OCI-LY1 (cell line): ENCODE results near the gene TCTN2.

Experiments used
- EZH2 ChIP-seq: fragments of 200-600 bp; sonication (generic), shearing (Covaris generic); IDR thresholded peaks from 2 replicates; pipeline ENCODE4 v1.8.0; 2017; ENCODE audit warnings: borderline replicate concordance, mixed run types, mild to moderate bottlenecking, antibody characterized with exemption, low read length, moderate library complexity, mixed read lengths
- TF ChIP-seq, protein P1 (sequence below): fragments of 200-600 bp; sonication (generic), shearing (Covaris generic); IDR thresholded peaks from 2 replicates; pipeline ENCODE4 v1.5.1; 2017; ENCODE audit warnings: mild to moderate bottlenecking, antibody characterized with exemption, low read length, moderate library complexity, mixed read lengths

DNA sequence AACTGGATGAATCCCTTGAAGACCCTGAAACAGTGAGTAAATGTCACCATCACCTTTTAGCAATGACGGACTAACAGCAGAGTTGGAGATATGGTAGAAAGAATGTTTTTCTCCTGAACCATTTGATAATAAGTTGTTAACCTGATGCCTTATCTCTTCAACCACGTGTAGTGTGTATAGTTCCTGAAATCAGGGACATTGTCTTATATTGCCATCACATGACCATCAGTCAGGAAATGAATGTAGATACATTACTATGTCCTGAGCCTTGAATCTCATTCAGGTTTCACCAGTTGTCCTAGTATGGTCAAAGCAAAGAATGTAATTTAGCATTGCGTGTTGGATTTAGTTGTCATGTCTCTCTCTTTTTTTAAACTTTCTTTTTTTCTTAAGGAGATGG is 57.0 kb downstream of the TCTN2 start:
- TF ChIP-seq, protein P1, sequence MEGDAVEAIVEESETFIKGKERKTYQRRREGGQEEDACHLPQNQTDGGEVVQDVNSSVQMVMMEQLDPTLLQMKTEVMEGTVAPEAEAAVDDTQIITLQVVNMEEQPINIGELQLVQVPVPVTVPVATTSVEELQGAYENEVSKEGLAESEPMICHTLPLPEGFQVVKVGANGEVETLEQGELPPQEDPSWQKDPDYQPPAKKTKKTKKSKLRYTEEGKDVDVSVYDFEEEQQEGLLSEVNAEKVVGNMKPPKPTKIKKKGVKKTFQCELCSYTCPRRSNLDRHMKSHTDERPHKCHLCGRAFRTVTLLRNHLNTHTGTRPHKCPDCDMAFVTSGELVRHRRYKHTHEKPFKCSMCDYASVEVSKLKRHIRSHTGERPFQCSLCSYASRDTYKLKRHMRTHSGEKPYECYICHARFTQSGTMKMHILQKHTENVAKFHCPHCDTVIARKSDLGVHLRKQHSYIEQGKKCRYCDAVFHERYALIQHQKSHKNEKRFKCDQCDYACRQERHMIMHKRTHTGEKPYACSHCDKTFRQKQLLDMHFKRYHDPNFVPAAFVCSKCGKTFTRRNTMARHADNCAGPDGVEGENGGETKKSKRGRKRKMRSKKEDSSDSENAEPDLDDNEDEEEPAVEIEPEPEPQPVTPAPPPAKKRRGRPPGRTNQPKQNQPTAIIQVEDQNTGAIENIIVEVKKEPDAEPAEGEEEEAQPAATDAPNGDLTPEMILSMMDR, result no peak
- no peak for TF ChIP-seq EZH2
